Measurements from ENCODE around the gene CLASRP.
A peak's percentile ranks its signal among the peaks of the same experiment; 100 is the strongest.

GRCh38 chr19:45092747-45093678 lies 54.2 kb downstream of the CLASRP start, which contains the start of gene PPP1R37:
- TF ChIP-seq POLR2A (IDR thresholded peaks at IDR 0.05; ENCODE audit: low read length): peak; percentile 62
- TF ChIP-seq GATA1 (IDR thresholded peaks at IDR 0.05; ENCODE audit: low read depth, low read length): no peak

Data from erythroblast (primary cell).